ENCODE measurements around the gene CACNB2. TPM values are rescaled to one million over a fixed set of nuclear protein-coding genes. Genes with fewer than 3 reads are reported as not detected.

The CACNB2 gene
- total and polyA plus RNA-seq, 2 experiments from 2014 or later: 4.6 to 5.3 TPM

DNA sequence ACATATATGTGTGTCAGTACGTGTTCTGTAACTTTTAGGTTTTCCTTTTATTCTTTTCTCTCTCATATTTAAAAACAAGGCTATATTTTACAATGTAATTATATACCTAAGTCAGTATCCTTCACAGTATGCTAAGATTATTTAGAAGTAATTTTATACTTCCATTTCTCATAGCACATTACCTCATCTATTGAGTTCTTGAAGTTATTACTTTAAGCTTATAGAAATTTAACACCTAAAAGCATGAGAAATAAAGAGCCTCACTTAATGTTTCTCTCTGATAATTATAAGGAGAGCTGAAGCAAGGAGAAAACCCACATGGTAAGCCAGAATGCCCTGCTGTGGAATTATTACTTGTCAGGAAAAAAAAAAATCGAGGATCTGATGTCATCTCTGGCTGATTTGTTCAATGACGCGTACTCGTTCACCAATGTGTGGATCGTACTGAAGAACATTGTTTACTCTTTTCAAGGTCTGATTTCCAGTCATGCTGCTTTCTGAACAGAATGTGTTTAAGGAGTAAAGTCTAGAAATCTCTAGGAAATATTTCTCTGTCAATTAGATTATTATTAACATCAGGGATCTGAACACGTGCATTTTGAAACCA is 21.9 kb downstream of the CACNB2 start:
- no peak overlapping the region for H3K27ac ChIP-seq
- peaks cover 19% of the 10 kb centered on the region for H3K4me1 ChIP-seq (ENCODE audit: insufficient read depth)
- H3K36me3 ChIP-seq (replicated peaks; ENCODE audit: insufficient read depth, low read depth): no peaks in the 10 kb centered on the region
- H3K9me2 ChIP-seq (replicated peaks; ENCODE audit: insufficient read depth): no peaks in the 10 kb centered on the region
- no peak overlapping the region for H3K4me3 ChIP-seq
- H3K4me2 ChIP-seq: no peak overlapping the region
- no peaks in the 10 kb centered on the region for H4K20me1 ChIP-seq (ENCODE audit: insufficient read depth, poor library complexity, severe bottlenecking)
- H2AFZ ChIP-seq: no peak overlapping the region
- no peaks in the 10 kb centered on the region for H3K27me3 ChIP-seq
- 92% methylated on average over 7 of the region's 7 CpGs for WGBS (ENCODE audit: low lambda C conversion rate, missing lambda C conversion rate)
- TF ChIP-seq EZH2 (IDR thresholded peaks at IDR 0.05; ENCODE audit: borderline replicate concordance) (no peak), EZH2phosphoT487 (IDR thresholded peaks at IDR 0.05; ENCODE audit: low read depth, severe bottlenecking, unreplicated experiment) (no peak)
- TF ChIP-seq, protein P1, sequence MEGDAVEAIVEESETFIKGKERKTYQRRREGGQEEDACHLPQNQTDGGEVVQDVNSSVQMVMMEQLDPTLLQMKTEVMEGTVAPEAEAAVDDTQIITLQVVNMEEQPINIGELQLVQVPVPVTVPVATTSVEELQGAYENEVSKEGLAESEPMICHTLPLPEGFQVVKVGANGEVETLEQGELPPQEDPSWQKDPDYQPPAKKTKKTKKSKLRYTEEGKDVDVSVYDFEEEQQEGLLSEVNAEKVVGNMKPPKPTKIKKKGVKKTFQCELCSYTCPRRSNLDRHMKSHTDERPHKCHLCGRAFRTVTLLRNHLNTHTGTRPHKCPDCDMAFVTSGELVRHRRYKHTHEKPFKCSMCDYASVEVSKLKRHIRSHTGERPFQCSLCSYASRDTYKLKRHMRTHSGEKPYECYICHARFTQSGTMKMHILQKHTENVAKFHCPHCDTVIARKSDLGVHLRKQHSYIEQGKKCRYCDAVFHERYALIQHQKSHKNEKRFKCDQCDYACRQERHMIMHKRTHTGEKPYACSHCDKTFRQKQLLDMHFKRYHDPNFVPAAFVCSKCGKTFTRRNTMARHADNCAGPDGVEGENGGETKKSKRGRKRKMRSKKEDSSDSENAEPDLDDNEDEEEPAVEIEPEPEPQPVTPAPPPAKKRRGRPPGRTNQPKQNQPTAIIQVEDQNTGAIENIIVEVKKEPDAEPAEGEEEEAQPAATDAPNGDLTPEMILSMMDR (IDR thresholded peaks at IDR 0.05; ENCODE audit: poor library complexity): no peak
- no peaks in the 10 kb centered on the region for H3K79me2 ChIP-seq
- H3K9me3 ChIP-seq (ENCODE audit: low read depth): no peaks in the 10 kb centered on the region
- no peak for DNase-seq (ENCODE audit: low spot score)

DNA sequence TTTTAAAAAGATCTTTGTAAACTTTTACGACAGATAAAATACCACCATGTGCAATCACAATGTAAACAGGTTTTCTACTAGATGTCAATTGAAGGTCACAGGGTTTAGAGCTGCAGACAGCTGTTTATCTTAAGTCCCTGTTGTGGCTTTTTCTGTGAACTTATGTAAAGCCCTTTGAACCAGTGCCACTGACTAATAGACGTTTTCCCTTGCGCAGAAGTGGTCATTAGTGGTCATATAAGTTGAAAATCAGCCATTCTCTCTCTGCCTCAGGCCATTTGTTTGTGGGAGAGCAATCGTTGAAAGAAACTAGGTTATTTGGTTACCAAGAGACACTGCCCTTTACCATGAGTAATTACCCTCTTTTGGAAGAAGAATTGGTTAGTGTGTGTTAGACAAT is 23.9 kb downstream of the CACNB2 start:
- H3K36me3 ChIP-seq (replicated peaks; ENCODE audit: insufficient read depth, low read depth): no peaks in the 10 kb centered on the region
- peak overlapping the region; percentile 29 for H3K4me2 ChIP-seq
- no peak overlapping the region for H3K4me3 ChIP-seq
- H3K9me2 ChIP-seq (replicated peaks; ENCODE audit: insufficient read depth): no peaks in the 10 kb centered on the region
- H3K79me2 ChIP-seq: no peaks in the 10 kb centered on the region
- no peaks in the 10 kb centered on the region for H4K20me1 ChIP-seq (ENCODE audit: insufficient read depth, poor library complexity, severe bottlenecking)
- 16% methylated on average over 4 of the region's 4 CpGs for WGBS (ENCODE audit: low lambda C conversion rate, missing lambda C conversion rate)
- no peak for DNase-seq (ENCODE audit: low spot score)
- TF ChIP-seq, protein P1 (IDR thresholded peaks at IDR 0.05; ENCODE audit: poor library complexity): no peak
- TF ChIP-seq EZH2phosphoT487 (IDR thresholded peaks at IDR 0.05; ENCODE audit: low read depth, severe bottlenecking, unreplicated experiment) (no peak), EZH2 (IDR thresholded peaks at IDR 0.05; ENCODE audit: borderline replicate concordance) (no peak)
- H3K9me3 ChIP-seq (ENCODE audit: low read depth): no peaks in the 10 kb centered on the region
- no peak overlapping the region for H2AFZ ChIP-seq
- H3K27ac ChIP-seq: peak overlapping the region; percentile 46
- H3K4me1 ChIP-seq (ENCODE audit: insufficient read depth): peaks cover 11% of the 10 kb centered on the region
- no peaks in the 10 kb centered on the region for H3K27me3 ChIP-seq

DNA sequence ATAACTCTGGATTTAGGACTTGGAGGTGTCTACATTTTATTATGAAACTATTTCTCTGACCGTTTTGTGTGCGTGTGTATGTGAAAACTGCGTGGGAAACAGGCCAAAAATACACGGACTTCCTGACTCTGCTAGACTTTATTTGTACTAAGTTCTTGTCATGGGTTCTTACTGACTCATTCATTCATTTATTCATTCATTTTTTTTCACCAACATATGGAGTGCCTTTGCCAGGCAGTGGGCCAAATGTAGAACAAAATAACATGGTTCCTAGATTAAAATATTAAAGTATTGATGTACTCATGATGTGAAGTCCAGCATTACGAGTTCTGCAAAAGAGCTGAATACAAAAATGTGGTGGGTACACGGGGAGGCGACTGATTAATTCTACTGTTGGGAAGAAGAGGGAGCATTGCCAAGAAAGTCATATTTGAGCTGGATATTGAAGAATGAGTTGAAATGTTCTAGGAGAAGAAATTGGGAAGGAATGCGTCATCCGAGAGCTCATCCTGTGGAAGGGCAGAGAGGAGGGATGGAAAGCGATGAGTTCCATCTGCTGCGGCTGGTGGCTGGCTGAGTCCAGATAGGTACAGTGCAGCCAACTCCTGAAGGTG is 24.6 kb downstream of the CACNB2 start:
- Histone ChIP-seq H2AFZ (no peak overlapping the region), H3K4me1 (ENCODE audit: insufficient read depth) (peaks cover 7% of the 10 kb centered on the region), H3K4me2 (peak overlapping the region; percentile 29), H3K4me3 (no peak overlapping the region), H3K9me2 (replicated peaks; ENCODE audit: insufficient read depth) (no peaks in the 10 kb centered on the region), H3K27ac (peak overlapping the region; percentile 46), H3K27me3 (no peaks in the 10 kb centered on the region), H3K36me3 (replicated peaks; ENCODE audit: insufficient read depth, low read depth) (no peaks in the 10 kb centered on the region), H3K79me2 (no peaks in the 10 kb centered on the region), H4K20me1 (ENCODE audit: insufficient read depth, poor library complexity, severe bottlenecking) (no peaks in the 10 kb centered on the region), H3K9me3 (ENCODE audit: low read depth) (no peaks in the 10 kb centered on the region)
- DNase-seq (ENCODE audit: low spot score): peak; percentile 30
- WGBS (ENCODE audit: low lambda C conversion rate, missing lambda C conversion rate): 71% methylated on average over 11 of the region's 11 CpGs
- TF ChIP-seq, protein P1 (IDR thresholded peaks at IDR 0.05; ENCODE audit: poor library complexity): no peak
- no peak for TF ChIP-seq EZH2phosphoT487 (IDR thresholded peaks at IDR 0.05; ENCODE audit: low read depth, severe bottlenecking, unreplicated experiment)
- TF ChIP-seq EZH2 (IDR thresholded peaks at IDR 0.05; ENCODE audit: borderline replicate concordance): no peak

All from hepatocyte (in vitro differentiated cells).